K562 (cell line): Measurements from ENCODE around the gene DYNC1H1. TPM values are rescaled to one million over a fixed set of nuclear protein-coding genes. Genes with fewer than 3 reads are reported as not detected.

ENCODE experiments used
- ATAC-seq: fragments of 200-7000 bp; cut with Tn5 transposase; 3 replicates; pipeline ENCODE4 v1.9.1; 2020; ENCODE audit warnings: moderate library complexity
- BruUV-seq: library from RNA; stranded (reverse); fragments of 400-500 nt; replicated peaks from 2 replicates; lab custom pipeline; 2021; lab: Mats Ljungman, UMichigan
- CTCF ChIA-PET: fragments of 300-600 bp; formaldehyde crosslinking; extraction: SDS; loops from one replicate; lab custom pipeline; 2021; ENCODE audit warnings: low intra/inter-chr PET ratio; lab: Yijun Ruan, JAX
- POLR2A ChIA-PET: fragments of 300-600, 350-650 bp; sonication (Branson Sonifier 250); formaldehyde crosslinking; extraction: SDS; loops from one replicate; lab custom pipeline; 2021; ENCODE audit warnings: antibody characterized with exemption, inconsistent platforms; lab: Yijun Ruan, JAX
- DNase-seq, 4 experiments: peaks; one replicate each; pipeline versions ENCODE4 v3.0.0 to v3.0.0-alpha.2; 2011 to 2018; ENCODE audit warnings: low spot score in 3 of 4, mixed read lengths in 3 of 4; ENCODE audit errors: extremely low read depth in 1 of 4
- FAIRE-seq: peaks from 2 replicates; lab custom pipeline; 2011; peaks lifted over from hg19 to GRCh38; lab: Jason Lieb, UNC
- H2AFZ ChIP-seq: 2 replicates; pipeline ENCODE4 v1.6.0; 2011; ENCODE audit warnings: low read depth, low read length, control low read depth, inconsistent platforms
- H3K27ac ChIP-seq: fragments of 200-600 bp; 3 replicates; pipeline ENCODE4 v1.8.0; 2011; ENCODE audit warnings: low read depth, mild to moderate bottlenecking, control low read depth, inconsistent platforms, low read length, moderate library complexity, mixed read lengths; ENCODE audit errors: extremely low read depth
- H3K27me3 ChIP-seq, 2 experiments: fragments of 300-600 bp in 1 of 2; 2 replicates in 1 of 2; 3 replicates in 1 of 2; pipeline versions ENCODE4 v1.6.0 to v1.8.0; 2011; ENCODE audit warnings: inconsistent platforms in 2 of 2, low read length in 2 of 2, mild to moderate bottlenecking in 1 of 2, mixed read lengths in 1 of 2, moderate library complexity in 1 of 2; ENCODE audit not compliant: control insufficient read depth in 2 of 2, insufficient read depth in 2 of 2
- H3K36me3 ChIP-seq: fragments of 300-600 bp; 3 replicates; pipeline ENCODE4 v1.8.0; 2011; ENCODE audit warnings: mild to moderate bottlenecking, low read length, inconsistent platforms; ENCODE audit not compliant: control insufficient read depth, insufficient read depth
- H3K4me1 ChIP-seq, 2 experiments: fragments of 200-600 bp in 1 of 2; replicated peaks in 1 of 2; 2 replicates in 1 of 2; 3 replicates in 1 of 2; pipeline versions ENCODE4 v1.5.1 to v1.8.0; 2011; ENCODE audit warnings: inconsistent platforms in 2 of 2, low read length in 2 of 2, mild to moderate bottlenecking in 1 of 2, mixed read lengths in 1 of 2, moderate library complexity in 1 of 2; ENCODE audit not compliant: control insufficient read depth in 2 of 2, insufficient read depth in 2 of 2
- H3K4me2 ChIP-seq: 2 replicates; pipeline ENCODE4 v1.6.1; 2011; ENCODE audit warnings: low read length, control low read depth, inconsistent platforms, mixed read lengths; ENCODE audit not compliant: insufficient read depth
- H3K4me3 ChIP-seq: fragments of 200-600 bp; sonication (generic), shearing (Covaris generic); 2 replicates; pipeline ENCODE4 v1.5.1; 2016; ENCODE audit warnings: control low read depth, inconsistent platforms
- H3K79me2 ChIP-seq: fragments of 200-600 bp; 3 replicates; pipeline ENCODE4 v1.8.0; 2011; ENCODE audit warnings: low read length, inconsistent platforms; ENCODE audit not compliant: control insufficient read depth, insufficient read depth
- H3K9ac ChIP-seq, 2 experiments: 2 replicates each; pipeline versions ENCODE4 v1.6.0 to v1.6.1; 2011; ENCODE audit warnings: low read depth in 2 of 2, low read length in 2 of 2, control low read depth in 1 of 2, inconsistent platforms in 1 of 2, mild to moderate bottlenecking in 1 of 2, mixed read lengths in 1 of 2; ENCODE audit not compliant: insufficient read depth in 1 of 2
- H3K9me1 ChIP-seq: one replicate; pipeline ENCODE4 v1.6.0; 2011; ENCODE audit warnings: inconsistent platforms, mild to moderate bottlenecking, low read length, moderate library complexity; ENCODE audit not compliant: control insufficient read depth, insufficient read depth
- H3K9me3 ChIP-seq: replicated peaks from 2 replicates; pipeline ENCODE4 v1.5.1; 2011; ENCODE audit warnings: low read depth, low read length, inconsistent platforms; ENCODE audit not compliant: control insufficient read depth, insufficient read depth
- H4K20me1 ChIP-seq: replicated peaks from 2 replicates; pipeline ENCODE4 v1.6.1; 2011; ENCODE audit warnings: low read length, inconsistent platforms, mixed read lengths; ENCODE audit not compliant: control insufficient read depth, insufficient read depth
- BACH1 ChIP-seq: fragments of 200-800 bp; sonication (Bioruptor generic); IDR thresholded peaks from 2 replicates; pipeline ENCODE4 v1.6.1; 2016; ENCODE audit warnings: missing genetic modification characterization, missing compliant biosample characterization
- CEBPB ChIP-seq: fragments of 450-650 bp; IDR thresholded peaks from 2 replicates; pipeline ENCODE4 v1.6.1; 2016; ENCODE audit warnings: missing genetic modification characterization, missing compliant biosample characterization
- CHCHD3 ChIP-seq: fragments of 250-450 bp; sonication (Bioruptor Pico); IDR thresholded peaks from 2 replicates; pipeline ENCODE4 v2.1.2; 2022; ENCODE audit warnings: mild to moderate bottlenecking
- GTF2F1 ChIP-seq: IDR thresholded peaks from 2 replicates; pipeline ENCODE4 v1.6.1; 2011; ENCODE audit warnings: low read depth, low read length, improper control_type of control experiment
- HNRNPK ChIP-seq: fragments of 200-400 bp; formaldehyde crosslinking; IDR thresholded peaks from one replicate; pipeline ENCODE4 v1.6.1; 2018; ENCODE audit warnings: mild to moderate bottlenecking, low read depth, low read length; ENCODE audit not compliant: poor library complexity, severe bottlenecking
- ILF3 ChIP-seq: fragments of 450-650 bp; IDR thresholded peaks from 2 replicates; pipeline ENCODE4 v1.6.1; 2018; ENCODE audit warnings: antibody characterized with exemption, mild to moderate bottlenecking, moderate library complexity, borderline replicate concordance
- MAFF ChIP-seq: IDR thresholded peaks from 2 replicates; pipeline ENCODE4 v1.6.1; 2012; ENCODE audit warnings: low read length, improper control_type of control experiment
- NR2C2 ChIP-seq, 2 experiments: fragments of 200-800 bp in 1 of 2; sonication (Bioruptor generic) in 1 of 2; sonication (generic) in 1 of 2; formaldehyde crosslinking in 1 of 2; IDR thresholded peaks; 2 replicates each; pipeline versions ENCODE4 v1.6.1 to v1.8.0; 2016 to 2022; ENCODE audit warnings: mild to moderate bottlenecking in 1 of 2, missing compliant biosample characterization in 1 of 2, missing genetic modification characterization in 1 of 2, missing genetic modification reagents in 1 of 2
- POLR2B ChIP-seq: fragments of 450-650 bp; IDR thresholded peaks from 2 replicates; pipeline ENCODE4 v1.6.1; 2018; ENCODE audit warnings: low read depth; ENCODE audit not compliant: partially characterized antibody
- SUPT5H ChIP-seq: fragments of 450-650 bp; IDR thresholded peaks from 2 replicates; pipeline ENCODE4 v1.6.1; 2016
- ZC3H11A ChIP-seq: IDR thresholded peaks from 2 replicates; pipeline ENCODE4 v1.6.1; 2012; ENCODE audit warnings: low read depth, low read length, improper control_type of control experiment
- ZNF347 ChIP-seq: fragments of 450-650 bp; formaldehyde crosslinking; IDR thresholded peaks from 2 replicates; pipeline ENCODE4 v1.4.0; 2020; ENCODE audit warnings: low read depth, mild to moderate bottlenecking, moderate library complexity
- ZNF79 ChIP-seq: fragments of 250-450 bp; sonication (Bioruptor Pico); IDR thresholded peaks from 2 replicates; pipeline ENCODE4 v1.4.0; 2020; ENCODE audit warnings: low read depth, mild to moderate bottlenecking, moderate library complexity
- whole genome bisulfite sequencing: fragments of 100-300 bp; shearing (Covaris generic); methylation state at CpG from one replicate; pipeline ENCODE4 v1.1.6; 2016; ENCODE audit warnings: low coverage, mixed read lengths; ENCODE audit not compliant: insufficient coverage; ENCODE audit errors: missing lambda C conversion rate; 5-methylcytosine and 5-hydroxymethylcytosine counted together
- in situ Hi-C: fragments of 300-500 bp; cut with MboI; formaldehyde crosslinking; loops from 4 replicates; pipeline ENCODE4 v1.15.0; 2018; ENCODE audit warnings: inconsistent platforms, mixed read lengths
- intact Hi-C: fragments of 100-400 bp; cut with micrococcal nuclease; formaldehyde crosslinking; loops from 2 replicates; pipeline ENCODE4 v1.14.2; 2022
- polyA plus RNA-seq, 8 experiments: library from polyadenylated mRNA; depleted of rRNA in 4 of 8; stranded (reverse) in 5 of 8; unstranded in 3 of 8; fragments of >200 nt; fragmentation: Nextera tagmentation in 2 of 8; fragmentation: Illumina TruSeq in 1 of 8; extraction: Ambion mirVana in 2 of 8; extraction: Trizol in 1 of 8; gene quantifications; 2 replicates each; pipeline versions ENCODE4 v1.2.1 to v1.2.3, GENCODE V29; 2011 to 2014; ENCODE audit warnings: inconsistent platforms in 1 of 8, missing spikeins in 1 of 8
- total RNA-seq, 7 experiments: library from RNA; depleted of rRNA in 6 of 7; stranded (reverse); fragments of >200 nt in 6 of 7; fragmentation: Illumina TruSeq in 2 of 7; extraction: Trizol in 2 of 7; gene quantifications; 2 replicates each; pipeline versions ENCODE4 v1.2.1 to v1.2.3, GENCODE V29; 2011 to 2021; ENCODE audit warnings: low replicate concordance in 1 of 7
- TF ChIP-seq, protein P1 (sequence below): fragments of 250-450 bp; sonication (Bioruptor Pico); IDR thresholded peaks from 2 replicates; pipeline ENCODE4 v1.5.0; 2021; ENCODE audit warnings: mild to moderate bottlenecking, borderline replicate concordance
- TF ChIP-seq, protein P2 (sequence below): sonication (generic); formaldehyde crosslinking; IDR thresholded peaks from 2 replicates; pipeline ENCODE4 v1.8.0; 2022; ENCODE audit warnings: mild to moderate bottlenecking, missing genetic modification reagents, borderline replicate concordance
- TF ChIP-seq, protein P3 (sequence below): sonication (generic); formaldehyde crosslinking; IDR thresholded peaks from 2 replicates; pipeline ENCODE4 v1.8.1; 2023; ENCODE audit warnings: mild to moderate bottlenecking, missing genetic modification reagents

The DYNC1H1 gene
- total and polyA plus RNA-seq, 9 of the 15 experiments (the other 6 are each of a cell fraction or from before 2014, with no cell fraction given) = 31.9 to 335 (median 115) TPM

DNA sequence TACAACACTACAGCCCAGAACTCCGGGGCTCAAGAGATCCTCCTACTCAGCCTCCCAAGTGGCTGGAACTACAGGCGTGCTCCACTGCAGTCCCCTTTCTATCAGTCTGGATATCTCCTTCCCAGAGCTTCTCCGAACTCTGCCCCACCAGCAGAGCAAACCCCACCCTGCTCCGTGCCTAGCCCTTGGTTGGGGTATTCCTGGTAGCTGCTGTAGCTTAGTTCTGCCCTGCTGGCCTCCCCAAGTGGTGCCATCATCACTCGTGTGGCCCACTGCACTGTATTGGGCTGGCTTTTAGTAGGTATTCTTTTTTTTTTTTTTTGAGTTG lies 113.0 kb downstream of the DYNC1H1 start:
- no peak overlapping the region for H3K27ac ChIP-seq
- no peaks in the 10 kb centered on the region for H3K9me1 ChIP-seq
- no peaks in the 10 kb centered on the region for H3K27me3 ChIP-seq
- no peak overlapping the region for H3K4me3 ChIP-seq
- intact Hi-C loops (no loop called here), in situ Hi-C loops (no loop called here)
- no peak overlapping the region for H2AFZ ChIP-seq
- no peak overlapping the region for H3K9ac ChIP-seq
- 18% methylated on average over 4 of the region's 5 CpGs for WGBS
- H3K4me2 ChIP-seq = no peak overlapping the region
- BruUV-seq = no TSS peak
- no peaks in the 10 kb centered on the region for H4K20me1 ChIP-seq
- CTCF ChIA-PET = no interaction called here
- DNase-seq (no peak), ATAC-seq (peak; percentile 41), FAIRE-seq (no peak)
- POLR2A ChIA-PET = interaction anchor here (0.5 to 3.0 kb wide), 6 partner anchors 9 to 210 kb away, joined by 3 to 15 read pairs (median 4); partner anchors contain the start of gene HSP90AA1
- no peaks in the 10 kb centered on the region; a peak in 1 of 5 replicates for H3K4me1 ChIP-seq
- H3K79me2 ChIP-seq = peaks cover 15% of the 10 kb centered on the region
- H3K36me3 ChIP-seq = peaks cover 31% of the 10 kb centered on the region
- no peaks in the 10 kb centered on the region for H3K9me3 ChIP-seq
- TF ChIP-seq NR2C2 (CRISPR knock-in tag; IDR thresholded peaks at IDR 0.05) (no peak), NR2C2 (tag; IDR thresholded peaks at IDR 0.05) (no peak), POLR2B (peak; percentile 21), SUPT5H (peak; percentile 10), HNRNPK (no peak), ZC3H11A (no peak), ILF3 (0 out of 2 replicates have a peak, but pooled peaks have one; percentile 35), BACH1 (tag) (no peak), CEBPB (tag) (no peak), GTF2F1 (no peak), MAFF (no peak), CHCHD3 (CRISPR knock-in tag) (no peak), ZNF79 (CRISPR knock-in tag) (no peak), ZNF347 (CRISPR knock-in tag) (no peak)
- TF ChIP-seq, protein P1, sequence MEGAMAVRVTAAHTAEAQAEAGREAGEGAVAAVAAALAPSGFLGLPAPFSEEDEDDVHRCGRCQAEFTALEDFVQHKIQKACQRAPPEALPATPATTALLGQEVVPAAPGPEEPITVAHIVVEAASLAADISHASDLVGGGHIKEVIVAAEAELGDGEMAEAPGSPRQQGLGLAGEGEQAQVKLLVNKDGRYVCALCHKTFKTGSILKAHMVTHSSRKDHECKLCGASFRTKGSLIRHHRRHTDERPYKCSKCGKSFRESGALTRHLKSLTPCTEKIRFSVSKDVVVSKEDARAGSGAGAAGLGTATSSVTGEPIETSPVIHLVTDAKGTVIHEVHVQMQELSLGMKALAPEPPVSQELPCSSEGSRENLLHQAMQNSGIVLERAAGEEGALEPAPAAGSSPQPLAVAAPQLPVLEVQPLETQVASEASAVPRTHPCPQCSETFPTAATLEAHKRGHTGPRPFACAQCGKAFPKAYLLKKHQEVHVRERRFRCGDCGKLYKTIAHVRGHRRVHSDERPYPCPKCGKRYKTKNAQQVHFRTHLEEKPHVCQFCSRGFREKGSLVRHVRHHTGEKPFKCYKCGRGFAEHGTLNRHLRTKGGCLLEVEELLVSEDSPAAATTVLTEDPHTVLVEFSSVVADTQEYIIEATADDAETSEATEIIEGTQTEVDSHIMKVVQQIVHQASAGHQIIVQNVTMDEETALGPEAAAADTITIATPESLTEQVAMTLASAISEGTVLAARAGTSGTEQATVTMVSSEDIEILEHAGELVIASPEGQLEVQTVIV (CRISPR knock-in tag) = no peak
- TF ChIP-seq, protein P2, sequence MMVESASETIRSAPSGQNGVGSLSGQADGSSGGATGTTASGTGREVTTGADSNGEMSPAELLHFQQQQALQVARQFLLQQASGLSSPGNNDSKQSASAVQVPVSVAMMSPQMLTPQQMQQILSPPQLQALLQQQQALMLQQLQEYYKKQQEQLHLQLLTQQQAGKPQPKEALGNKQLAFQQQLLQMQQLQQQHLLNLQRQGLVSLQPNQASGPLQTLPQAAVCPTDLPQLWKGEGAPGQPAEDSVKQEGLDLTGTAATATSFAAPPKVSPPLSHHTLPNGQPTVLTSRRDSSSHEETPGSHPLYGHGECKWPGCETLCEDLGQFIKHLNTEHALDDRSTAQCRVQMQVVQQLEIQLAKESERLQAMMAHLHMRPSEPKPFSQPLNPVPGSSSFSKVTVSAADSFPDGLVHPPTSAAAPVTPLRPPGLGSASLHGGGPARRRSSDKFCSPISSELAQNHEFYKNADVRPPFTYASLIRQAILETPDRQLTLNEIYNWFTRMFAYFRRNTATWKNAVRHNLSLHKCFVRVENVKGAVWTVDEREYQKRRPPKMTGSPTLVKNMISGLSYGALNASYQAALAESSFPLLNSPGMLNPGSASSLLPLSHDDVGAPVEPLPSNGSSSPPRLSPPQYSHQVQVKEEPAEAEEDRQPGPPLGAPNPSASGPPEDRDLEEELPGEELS (CRISPR knock-in tag) = no peak
- TF ChIP-seq, protein P3, sequence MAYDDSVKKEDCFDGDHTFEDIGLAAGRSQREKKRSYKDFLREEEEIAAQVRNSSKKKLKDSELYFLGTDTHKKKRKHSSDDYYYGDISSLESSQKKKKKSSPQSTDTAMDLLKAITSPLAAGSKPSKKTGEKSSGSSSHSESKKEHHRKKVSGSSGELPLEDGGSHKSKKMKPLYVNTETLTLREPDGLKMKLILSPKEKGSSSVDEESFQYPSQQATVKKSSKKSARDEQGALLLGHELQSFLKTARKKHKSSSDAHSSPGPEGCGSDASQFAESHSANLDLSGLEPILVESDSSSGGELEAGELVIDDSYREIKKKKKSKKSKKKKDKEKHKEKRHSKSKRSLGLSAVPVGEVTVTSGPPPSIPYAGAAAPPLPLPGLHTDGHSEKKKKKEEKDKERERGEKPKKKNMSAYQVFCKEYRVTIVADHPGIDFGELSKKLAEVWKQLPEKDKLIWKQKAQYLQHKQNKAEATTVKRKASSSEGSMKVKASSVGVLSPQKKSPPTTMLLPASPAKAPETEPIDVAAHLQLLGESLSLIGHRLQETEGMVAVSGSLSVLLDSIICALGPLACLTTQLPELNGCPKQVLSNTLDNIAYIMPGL (CRISPR knock-in tag) = no peak
